HG02884 (cell line): ENCODE data around the gene MAMSTR.

Experiments used
- ATAC-seq: cut with Tn5 transposase; IDR thresholded peaks from one replicate; pipeline ENCODE4 v1.9.1; 2021; ENCODE audit warnings: mild to moderate bottlenecking, moderate library complexity; ENCODE audit not compliant: unreplicated experiment

Gene MAMSTR

DNA sequence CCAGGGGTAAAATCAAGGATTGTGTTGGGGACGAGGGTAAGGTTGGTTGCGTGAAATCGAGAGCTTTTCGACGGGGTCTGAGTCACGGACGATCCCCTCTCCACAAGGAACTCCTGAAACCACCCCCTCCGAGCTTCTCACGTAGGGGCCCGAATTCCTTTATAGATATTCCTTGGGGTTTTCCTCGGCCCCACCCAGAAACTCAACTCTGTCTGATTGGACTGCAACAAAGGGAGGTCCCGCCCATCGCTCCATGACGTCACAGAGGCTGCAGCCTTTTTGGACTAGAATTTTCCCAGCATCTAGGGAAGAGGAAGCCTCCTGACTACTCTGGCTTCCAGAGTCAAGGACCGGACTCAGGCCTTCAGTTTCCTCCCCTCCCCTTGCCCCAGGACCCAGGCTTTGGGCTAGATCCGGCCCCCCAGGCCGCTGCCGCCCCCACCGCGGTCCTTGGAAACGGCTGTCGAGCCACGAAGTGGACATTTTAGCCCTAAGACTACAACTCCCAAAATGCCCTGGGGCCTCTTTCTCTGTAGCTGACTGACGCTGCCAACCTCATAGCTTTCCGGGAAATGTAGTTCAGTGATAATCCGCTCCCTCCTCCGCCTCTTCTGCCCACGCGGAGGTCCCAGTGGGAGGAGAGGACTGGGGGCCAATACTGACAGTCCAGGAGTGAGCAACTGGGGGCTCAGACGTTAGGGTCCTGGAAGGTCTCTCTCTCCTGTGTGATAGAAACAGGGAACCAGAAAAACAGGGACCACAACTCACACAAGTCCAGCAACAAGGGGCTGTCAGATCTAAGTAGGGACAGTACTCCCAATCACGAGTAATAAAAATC lies 27.4 kb upstream of the MAMSTR start, which contains the start of gene IZUMO1:
TSS of gene IZUMO1 (minus strand) at position 172 of the 838 bp plus-strand sequence. CDS start 1,050 bp downstream, outside the sequence.
- ATAC-seq: no peak

DNA sequence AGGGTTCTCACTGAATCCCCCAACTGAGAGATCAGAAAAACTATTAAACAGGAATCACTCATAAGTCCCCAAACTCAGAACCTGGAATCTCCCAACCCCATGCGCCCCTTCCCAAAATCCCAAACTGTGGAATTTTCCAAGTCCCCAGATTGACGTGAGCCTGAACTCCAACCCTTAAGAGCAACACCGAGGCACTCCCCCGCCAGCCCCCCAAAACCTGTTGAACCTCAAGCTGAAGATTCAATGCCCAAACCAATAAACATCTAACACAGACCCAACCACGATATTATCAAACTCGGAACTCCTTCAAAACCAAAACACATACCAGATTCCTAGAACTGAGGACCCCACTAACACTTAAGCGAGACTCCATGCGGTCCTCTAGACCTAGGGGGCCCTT lies 26.6 kb upstream of the MAMSTR start:
- no peak for ATAC-seq

DNA sequence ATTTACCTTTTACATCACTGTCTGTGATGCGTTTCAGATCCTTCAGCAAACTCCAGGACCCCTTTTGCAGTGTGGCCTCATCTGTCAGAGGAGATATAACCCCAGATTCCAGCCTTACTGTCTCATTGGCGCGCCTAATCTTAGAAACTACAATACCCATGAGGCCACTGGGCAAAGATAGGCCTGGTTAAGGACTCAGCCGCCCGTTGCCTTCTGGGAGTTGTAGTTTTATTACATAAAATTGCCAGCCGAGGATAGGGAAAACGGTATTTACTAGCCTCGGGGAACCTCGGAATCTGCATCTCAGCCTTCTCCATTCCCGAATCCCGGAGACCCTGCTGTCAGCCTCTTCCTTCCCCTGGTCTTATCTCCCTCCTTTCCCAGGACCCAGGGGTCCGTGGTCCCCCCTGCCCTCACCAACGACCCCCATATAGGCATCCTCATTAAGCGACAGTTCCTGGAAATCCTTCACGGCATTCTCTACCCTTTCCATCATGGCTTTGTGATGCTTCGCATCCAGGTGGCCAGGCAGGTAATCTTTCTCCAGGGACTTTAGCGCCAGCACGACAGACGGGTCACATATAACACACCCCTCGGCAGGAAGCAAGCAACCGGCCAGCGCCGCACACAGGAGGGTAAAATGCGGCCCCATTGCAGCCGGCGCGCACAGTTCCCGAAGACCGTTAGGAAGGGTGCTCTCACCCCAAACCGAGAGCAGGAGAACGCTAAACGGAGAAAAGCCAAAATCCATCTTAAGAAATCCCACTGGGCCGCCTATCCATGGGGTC lies 25.9 kb upstream of the MAMSTR start:
- no peak for ATAC-seq

DNA sequence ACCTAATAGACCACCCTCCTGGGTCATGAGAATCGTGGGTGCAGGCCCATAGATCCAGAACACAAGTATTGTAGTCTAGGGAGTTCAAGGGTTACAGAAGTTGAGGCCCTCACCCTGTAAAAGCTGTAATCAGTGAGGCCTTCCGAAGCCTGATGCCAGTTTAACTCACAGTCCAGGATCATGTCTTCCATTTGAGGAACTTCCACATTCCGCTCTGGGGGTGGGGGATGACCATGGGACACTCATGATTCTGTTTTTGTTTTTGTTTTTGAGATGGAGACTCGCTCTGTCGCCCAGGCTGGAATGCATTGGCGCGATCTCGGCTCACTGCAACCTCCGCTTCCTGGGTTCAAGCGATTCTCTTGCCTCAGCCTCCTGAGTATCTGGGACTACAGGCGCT lies 22.6 kb upstream of the MAMSTR start:
- ATAC-seq: no peak

DNA sequence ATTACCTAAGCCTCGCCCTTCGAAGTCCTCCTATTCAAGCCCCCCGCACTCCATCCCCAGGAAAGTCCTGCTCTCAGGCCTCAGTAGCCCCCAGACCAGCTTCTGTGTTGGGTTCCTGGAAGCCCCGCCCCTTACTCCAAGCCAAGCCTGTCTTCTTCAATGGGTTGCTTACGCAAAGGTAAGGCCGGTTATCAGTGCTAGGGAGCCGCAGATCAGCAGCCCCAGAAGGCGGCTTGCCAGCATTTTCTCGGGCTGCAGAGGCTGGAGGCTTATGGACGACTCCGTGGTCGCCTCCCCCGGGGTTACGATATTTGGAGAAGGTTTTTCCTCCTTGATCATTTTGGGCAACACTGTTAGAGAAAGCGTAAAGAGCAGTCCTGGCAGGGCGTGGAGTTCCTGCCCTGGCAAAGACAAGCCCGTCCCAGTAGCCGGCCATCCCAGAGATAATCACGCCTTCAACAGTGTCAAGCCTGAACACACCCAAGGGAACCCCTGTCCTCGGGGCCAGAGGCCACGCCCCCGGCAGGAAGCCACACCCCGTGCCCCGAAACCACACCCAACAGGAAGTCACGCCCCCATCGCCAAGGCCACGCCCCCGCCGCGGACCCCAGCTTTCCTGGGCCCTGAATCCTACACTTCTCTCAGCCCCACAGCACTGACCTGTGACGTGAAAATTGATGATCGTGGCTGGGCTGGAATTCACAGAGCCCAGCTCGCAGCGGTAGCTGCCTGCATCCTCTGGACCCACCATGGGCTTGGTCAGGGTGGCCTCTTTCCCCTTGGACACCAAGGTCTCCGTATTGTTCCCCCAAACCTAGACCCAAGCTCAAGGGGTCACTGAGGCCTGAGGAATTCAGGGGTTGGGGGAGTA lies 21.8 kb upstream of the MAMSTR start:
- no peak for ATAC-seq

DNA sequence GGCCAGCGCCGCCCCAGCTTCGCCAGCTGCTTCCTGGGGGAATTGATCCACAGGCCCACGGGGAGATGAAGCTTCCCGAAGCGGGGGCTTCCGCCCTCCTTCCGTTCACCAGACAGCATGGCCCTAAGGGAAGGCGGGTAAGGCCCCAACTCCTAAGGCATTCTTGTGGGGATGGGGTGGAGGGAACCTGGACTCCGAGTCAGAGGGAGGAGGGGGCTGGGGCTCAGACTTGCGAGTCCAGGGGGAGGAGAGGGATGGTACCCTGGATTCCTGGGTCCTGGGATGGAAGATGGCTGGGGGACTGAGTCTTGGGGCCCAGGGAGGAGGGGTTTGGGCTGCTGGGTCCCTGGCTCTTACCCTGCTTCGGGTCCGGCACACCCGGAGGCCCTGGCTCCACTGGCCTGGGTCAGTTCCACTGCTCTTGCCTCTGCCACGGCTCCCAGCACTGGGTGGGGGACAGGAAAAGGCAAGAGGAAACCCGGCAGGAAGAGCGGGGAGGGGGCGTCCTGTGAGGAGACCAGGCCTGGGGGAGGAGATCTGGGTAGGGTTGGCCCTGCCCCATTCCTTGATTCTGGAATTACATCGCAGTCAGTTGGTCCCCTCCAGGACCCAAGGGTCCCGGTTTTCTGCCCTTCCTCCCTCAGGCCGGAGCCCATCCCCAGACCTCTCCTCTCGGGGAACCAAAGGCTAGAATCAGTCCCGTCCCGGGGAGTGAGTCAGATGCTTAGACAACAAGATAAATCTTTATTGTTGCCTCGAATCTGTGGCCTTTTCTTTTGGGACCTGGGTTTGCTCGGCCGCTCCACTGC lies 20.8 kb upstream of the MAMSTR start, which contains the start of gene RASIP1:
TSS of gene RASIP1 (minus strand) at position 447 of the 809 bp plus-strand sequence. CDS start at position 119, 328 bp downstream.
- no peak for ATAC-seq

DNA sequence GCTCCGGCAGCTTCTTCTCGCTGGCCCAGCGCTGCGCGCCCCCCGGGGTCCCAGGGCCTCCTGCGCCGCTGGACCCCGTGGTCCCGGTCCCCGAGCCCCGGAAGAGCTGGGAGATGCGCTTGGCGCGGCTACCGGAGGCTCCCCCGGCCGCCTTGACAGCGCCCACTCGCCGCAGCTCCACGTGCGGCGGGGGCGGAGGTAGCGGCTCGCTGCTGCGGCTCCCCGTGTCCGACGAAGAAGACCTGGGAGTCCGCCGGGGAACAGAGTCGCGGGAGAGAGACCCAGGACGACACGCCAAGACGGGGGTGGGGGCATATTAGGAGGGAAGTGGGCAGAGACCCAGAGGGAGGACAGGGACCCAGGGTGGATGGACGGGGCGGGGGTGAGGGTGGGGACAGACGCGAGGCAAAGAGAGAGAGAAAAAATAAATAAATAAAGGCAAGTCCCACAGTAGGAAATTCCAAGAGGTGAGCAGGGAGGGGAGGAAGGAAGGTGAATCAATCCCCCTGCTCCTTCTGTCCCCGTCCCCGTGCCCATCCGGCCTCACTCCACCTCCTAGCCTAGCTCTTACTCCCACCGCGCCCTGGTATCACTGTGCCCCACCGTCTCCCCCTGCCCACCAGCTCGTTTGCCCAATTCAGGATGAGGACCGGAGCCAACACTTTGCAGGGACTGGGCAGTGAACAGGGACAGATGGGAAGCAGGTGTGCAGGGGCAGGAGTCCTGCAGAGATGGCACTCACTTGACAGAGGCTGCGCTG lies 20.1 kb upstream of the MAMSTR start:
- ATAC-seq: no peak

DNA sequence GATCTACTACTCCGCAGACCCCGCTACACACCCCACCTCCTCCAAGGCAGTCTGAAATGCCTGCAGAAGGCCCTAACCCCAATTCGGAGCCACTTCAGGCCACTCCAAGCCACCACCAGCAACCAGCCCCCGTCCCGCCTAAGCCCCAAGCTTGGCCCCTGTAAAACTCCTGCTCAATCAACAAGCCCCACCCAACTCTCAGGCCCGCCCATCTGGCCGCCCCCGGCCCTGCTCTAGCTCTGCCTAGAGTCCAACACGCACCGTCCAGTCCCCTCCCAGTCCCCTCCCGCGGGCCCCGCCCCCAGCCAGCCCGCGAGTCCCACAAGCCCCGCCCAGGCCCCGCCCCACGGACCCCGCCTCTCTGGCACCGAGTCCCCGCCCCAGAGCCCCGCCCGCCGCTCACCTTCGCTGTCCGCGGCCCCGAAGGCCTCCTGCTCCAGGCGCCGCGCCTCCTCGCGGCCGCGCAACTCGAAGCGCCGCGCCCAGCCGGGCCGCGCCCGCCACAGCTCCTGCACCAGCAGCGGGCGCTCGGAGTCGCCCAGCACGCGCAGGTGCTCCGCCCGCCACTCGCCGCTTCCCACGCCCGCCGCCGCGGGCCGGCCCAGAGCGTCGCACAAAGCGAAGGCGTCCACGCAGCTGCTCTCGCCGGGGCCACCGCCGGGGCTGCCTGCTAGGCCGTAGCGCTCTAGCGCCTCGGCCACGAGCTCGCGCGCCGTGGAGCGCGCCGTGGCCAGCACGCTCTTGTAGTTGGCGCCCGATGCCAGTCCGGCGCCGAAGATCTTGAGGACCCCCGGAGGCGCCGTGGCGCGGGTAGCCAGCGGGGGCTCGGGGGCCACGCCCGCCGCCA lies 19.3 kb upstream of the MAMSTR start:
- peak; percentile 72 for ATAC-seq

DNA sequence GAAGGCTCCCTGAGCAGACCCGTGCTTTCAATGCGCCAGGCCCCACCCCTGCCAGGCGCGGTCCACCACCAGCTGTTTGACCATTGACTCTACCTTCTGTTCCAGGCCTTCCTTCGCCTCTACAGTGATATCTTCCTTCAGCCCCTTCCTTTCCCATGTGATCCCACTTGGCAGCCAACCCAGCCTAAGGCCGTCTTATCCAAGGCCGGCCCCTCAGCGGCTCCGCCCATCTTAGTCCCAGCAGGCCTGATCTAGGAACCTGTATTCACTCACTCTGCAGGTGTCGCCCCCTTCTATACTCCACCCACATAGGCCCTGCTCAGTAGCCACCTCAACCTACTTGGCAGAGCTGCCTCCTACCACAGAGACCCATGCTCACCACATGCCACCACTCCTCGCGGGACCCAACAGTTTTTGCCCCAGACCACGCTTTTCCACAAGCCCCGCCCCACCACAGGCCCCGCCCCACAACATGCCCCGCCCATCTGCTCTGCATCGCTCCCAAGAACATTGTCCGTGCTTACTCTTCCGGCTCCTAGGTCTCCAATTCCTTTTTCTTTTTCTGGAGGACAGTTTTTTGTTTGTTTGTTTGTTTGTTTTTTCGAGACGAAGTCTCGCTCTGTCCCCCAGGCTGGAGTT lies 18.0 kb upstream of the MAMSTR start:
- no peak for ATAC-seq

DNA sequence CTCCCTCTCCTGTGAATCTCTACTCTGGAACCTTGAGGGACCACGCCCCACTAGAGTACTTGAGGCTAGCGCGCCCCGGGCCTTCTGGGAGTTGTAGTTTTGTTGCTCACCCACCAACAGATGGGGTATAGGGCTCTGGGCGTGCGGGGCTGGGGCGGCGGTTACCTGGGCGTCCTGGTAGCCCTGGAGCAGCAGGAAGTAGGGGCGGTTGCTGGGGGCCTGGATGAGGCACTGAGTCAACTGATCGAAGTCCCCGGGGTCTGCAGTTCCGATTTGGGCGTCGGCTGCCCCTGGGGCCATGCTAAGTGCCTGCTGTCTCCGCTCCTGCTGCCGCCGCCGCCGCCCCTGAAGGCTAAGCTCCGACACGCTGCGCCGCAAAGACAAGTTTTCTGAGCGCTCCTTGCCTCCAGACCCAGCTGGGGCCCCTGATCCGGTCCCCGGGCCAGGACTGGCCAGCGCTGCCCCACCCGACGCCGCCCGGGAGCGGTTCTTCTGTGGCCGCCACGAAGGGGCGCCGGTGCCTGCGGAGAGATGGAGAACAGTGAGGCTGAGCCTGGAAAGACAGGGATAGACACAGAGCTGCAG lies 15.6 kb upstream of the MAMSTR start:
- ATAC-seq: no peak

DNA sequence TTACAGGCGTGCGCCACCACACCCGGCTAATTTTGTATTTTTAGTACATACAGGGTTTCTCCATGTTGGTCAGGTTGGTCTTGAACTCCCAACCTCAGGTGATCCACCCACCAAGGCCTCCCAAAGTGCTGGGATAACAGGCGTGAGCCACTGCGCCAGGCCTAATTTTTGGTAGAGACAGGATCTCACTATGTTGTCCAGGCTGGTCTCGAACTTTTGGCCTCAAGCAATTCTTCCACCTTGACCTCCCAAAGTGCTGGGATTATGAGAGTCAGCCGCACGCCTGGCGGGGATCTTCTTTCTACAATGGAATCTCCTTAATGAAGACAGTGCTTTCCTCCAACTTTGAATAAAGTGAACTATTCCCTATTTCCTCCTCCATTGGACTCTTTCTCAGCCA lies 15.1 kb upstream of the MAMSTR start:
- ATAC-seq: no peak

DNA sequence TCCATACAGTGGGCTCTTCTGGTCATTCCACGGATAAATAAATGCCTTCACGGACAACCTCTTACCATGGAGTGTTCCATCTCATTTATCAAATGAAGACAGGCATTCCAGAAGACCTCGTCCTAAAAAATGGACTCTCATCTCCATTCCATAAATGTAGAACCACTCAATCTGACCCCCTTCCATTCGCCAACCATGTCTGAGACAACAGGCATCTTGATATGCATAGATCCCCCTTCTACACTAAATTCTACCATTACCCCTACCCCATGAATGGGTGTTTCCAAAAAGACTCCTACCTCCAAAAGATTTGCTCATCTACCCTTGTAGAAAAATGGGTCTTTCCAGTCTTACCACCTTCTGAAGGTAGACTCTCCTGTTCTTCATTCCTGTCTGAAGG lies 11.9 kb upstream of the MAMSTR start:
- ATAC-seq: no peak

DNA sequence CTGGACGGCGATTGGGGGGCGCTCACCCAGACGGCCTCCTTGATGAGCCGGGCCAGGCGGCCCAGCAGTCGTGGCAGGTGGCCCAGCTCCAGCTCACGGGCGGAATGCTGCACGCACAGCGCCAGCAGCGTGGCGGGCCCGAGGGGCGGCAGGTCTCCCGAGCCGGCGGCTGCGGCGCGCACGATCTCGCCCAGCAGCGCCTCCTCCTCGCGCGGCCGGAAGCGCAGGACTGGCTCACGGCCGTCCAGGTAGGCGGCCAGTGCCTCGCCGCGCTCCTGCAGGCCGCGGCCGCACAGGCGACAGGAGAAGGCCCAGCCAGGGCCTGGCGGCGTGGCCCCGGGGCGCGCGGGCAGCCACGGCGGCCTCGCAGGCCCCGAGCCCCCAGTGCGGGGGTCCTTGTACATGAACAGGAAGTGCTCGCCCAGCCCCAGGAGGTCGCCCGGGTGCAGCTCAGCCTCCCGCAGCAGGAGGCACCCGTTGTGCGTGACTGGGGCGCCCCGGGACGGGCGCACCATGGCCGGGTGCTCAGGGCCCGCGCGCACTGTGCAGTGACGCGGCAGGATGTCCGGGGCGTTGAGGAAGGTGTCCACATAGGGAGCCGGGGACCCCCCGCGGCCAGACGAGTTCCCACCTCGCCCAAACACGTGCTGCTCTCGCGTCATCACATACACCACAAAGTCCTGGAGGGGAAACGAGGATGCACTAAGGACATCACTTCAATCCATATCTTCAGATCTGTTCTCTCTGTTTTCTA lies 9.6 kb upstream of the MAMSTR start:
- ATAC-seq: no peak

DNA sequence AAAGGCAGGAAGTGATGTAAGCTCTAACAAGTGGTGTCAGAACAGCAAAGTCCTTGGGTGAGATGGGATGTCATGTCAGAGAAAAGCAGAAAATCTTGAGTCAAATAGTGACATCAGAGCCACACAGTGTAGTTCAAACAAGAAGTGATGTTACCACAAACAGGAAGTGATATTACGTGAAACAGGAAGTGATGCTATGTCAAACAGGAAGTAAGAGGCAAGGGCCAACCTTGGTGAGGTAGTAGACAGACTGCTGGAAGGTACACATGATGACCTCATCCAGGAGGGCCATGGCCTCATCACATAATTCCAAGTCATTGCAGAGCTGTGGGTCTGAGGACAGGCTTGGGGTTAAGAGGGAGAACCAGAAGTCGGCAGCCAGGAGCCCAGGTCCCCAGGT lies 7.0 kb upstream of the MAMSTR start:
- no peak for ATAC-seq

DNA sequence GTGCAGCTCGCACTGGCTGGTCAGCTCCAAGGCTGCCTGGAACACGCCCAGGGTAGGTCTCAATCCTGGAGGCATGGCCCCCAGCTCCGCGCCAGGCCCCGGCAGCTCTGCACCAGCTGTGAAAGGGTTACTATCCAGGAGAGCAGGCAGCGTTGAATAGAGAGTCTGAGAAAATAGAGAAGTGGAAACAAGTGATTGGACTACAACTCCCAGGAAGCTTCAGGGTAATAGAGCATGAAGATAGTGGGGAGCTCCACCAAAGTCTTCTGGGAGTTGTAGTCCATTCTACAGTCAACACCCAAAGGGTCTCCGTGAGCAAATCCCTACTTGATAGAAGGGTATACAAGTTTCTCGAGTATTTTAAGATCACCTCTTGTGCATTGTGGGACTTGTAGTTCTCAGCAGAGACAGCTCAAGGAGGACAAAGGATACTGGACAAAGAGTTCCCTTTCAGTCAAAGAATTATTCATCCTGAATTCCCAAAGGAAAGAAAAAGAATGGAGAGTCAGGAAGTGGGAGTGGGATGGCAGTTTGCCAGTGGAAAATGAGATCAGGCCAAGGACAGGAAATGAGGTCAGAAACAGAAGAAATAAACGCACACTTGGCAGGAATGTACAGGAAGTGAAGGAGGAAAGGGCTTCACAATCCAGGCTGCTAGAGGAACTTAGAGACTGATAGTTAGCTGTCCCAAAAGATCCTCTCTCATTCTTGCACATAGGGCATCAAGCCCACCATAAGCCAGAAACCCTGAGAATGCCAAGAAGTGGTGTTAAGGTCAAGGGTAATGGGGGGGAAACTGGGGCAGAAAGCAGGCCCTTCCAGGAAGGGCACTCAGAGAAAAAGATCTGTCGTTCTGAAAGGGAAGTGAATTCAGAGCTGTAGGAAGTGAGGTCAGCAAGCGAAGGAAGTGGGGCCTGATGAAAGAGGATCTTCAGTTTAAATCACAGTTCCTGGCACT lies 5.5 kb upstream of the MAMSTR start:
- ATAC-seq: no peak

DNA sequence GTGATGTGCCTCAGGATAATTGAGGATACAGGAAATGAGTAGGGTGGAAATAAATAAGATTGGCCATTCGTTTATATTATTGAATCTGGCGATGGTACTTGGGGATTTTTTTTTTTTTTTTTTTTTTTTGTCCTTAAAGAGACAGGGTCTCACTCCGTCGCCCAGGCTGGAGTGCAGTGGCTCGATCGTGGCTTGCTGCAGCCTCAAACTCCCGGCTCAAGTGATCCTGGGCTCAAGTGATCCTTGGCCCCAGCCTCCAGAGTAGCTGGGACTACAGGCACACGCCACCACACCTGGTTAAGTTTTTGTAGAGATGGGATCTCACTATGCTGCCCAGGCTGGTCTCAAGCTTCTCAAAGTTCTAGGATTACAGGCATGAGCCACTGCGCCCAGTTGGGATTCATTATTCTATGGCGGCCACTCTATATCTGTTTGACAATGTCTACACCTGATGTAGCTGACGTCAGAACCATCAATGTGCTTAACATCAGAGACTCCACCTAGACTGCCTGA lies 2.7 kb upstream of the MAMSTR start:
- no peak for ATAC-seq
